ENCODE results near the gene NUMBL.
"Not testable (repeated sequence)": the region's sequence is repeated elsewhere in the genome, so short reads cannot be mapped to it uniquely, and the experiment has no call there.

NUMBL gene

DNA sequence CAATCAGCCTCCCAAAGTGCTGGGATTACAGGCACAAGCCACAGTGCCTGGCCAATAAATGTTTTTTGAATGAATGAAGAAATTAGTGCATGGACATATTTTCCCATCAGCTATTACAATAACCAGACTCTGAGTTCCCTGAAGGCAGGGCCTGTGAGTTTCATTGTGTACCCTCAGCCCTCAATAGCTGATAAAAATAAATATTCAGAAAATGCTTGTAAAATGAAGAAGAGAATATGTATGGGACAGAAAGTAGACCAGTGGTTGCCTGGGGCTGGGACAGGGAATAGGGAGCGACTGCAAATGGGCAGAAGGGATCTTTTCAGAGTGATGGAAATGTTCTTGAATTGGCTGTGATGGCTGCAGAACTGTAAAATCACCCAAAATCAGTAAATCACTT lies 28.8 kb downstream of the NUMBL start:
- TF ChIP-seq, protein P1, sequence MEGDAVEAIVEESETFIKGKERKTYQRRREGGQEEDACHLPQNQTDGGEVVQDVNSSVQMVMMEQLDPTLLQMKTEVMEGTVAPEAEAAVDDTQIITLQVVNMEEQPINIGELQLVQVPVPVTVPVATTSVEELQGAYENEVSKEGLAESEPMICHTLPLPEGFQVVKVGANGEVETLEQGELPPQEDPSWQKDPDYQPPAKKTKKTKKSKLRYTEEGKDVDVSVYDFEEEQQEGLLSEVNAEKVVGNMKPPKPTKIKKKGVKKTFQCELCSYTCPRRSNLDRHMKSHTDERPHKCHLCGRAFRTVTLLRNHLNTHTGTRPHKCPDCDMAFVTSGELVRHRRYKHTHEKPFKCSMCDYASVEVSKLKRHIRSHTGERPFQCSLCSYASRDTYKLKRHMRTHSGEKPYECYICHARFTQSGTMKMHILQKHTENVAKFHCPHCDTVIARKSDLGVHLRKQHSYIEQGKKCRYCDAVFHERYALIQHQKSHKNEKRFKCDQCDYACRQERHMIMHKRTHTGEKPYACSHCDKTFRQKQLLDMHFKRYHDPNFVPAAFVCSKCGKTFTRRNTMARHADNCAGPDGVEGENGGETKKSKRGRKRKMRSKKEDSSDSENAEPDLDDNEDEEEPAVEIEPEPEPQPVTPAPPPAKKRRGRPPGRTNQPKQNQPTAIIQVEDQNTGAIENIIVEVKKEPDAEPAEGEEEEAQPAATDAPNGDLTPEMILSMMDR (conservative IDR thresholded peaks at IDR 0.05; ENCODE audit: low read depth): no peak
- no peak for DNase-seq (ENCODE audit: low spot score)
- no peak overlapping the region for H3K27ac ChIP-seq
- CTCF ChIA-PET: interaction anchor here (1.6 kb wide), 1 partner anchor 483 kb away, joined by 3 read pairs; no protein-coding TSS in a partner anchor
- POLR2A ChIA-PET (ENCODE audit: low non-redundant PET): no interaction called here

GRCh38 chr19:40659566-40659965 lies 30.9 kb downstream of the NUMBL start:
- POLR2A ChIA-PET (ENCODE audit: low non-redundant PET): no interaction called here
- TF ChIP-seq, protein P1 (conservative IDR thresholded peaks at IDR 0.05; ENCODE audit: low read depth): no peak
- CTCF ChIA-PET: interaction anchor here (0.6 kb wide), 1 partner anchor 89 kb away, joined by 3 read pairs; no protein-coding TSS in a partner anchor
- H3K27ac ChIP-seq: no peak overlapping the region
- DNase-seq (ENCODE audit: low spot score): no peak

DNA sequence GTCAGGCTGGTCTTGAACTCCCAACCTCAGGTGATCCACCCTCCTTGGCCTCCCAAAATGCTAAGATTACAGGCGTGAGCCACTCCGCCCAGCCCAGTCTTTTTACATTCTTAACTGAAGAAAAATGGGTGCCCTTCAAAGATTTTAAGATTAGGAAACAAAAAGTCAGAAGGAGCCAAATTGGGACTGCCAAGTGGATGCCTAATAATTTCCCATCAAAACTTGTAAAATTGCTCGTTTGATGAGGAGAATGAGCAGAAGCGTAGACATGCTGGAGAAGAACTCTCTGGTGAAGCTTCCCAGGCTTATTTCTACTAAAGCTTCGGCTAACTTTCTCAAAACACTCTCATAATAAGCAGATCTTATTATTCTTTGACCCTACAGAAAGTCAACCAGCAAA lies 31.3 kb downstream of the NUMBL start:
- POLR2A ChIA-PET (ENCODE audit: low non-redundant PET): no interaction called here
- CTCF ChIA-PET: interaction anchor here (0.6 kb wide), 1 partner anchor 89 kb away, joined by 3 read pairs; no protein-coding TSS in a partner anchor
- no peak for DNase-seq (ENCODE audit: low spot score)
- TF ChIP-seq, protein P1 (conservative IDR thresholded peaks at IDR 0.05; ENCODE audit: low read depth): no peak
- H3K27ac ChIP-seq: no peak overlapping the region

DNA sequence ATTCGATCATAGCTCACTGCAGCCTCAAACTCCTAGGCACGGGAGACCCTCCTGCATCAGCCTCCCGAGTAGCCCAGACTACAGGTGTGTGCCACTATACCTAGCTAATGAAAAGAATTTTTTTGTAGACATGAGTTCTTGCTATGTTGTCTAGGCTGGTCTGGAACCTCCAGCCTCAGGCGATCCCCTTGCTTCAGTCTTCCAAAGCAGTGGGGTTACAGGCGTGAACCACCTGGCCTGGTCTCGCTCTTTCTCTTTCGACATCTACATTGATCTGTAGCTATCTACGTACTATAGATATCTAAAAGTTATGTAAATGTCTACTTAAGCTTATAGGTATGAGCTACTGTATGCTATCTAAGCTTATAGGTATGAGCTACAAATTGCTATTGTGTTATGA lies 32.4 kb downstream of the NUMBL start:
- CTCF ChIA-PET: interaction anchor here (0.5 to 0.6 kb wide), 2 partner anchors 112 to 496 kb away, joined by 3 to 4 read pairs; no protein-coding TSS in a partner anchor
- TF ChIP-seq, protein P1 (conservative IDR thresholded peaks at IDR 0.05; ENCODE audit: low read depth): no peak
- POLR2A ChIA-PET (ENCODE audit: low non-redundant PET): no interaction called here

GRCh38 chr19:40655684-40656083 lies 34.8 kb downstream of the NUMBL start:
- DNase-seq (ENCODE audit: low spot score); H3K27ac ChIP-seq; CTCF ChIA-PET; POLR2A ChIA-PET (ENCODE audit: low non-redundant PET): not testable (repeated sequence)

More for the DNA sequence above, 32.4 kb downstream of the NUMBL start:
- no peak overlapping the region for H3K27ac ChIP-seq
- DNase-seq (ENCODE audit: low spot score): no peak

DNA sequence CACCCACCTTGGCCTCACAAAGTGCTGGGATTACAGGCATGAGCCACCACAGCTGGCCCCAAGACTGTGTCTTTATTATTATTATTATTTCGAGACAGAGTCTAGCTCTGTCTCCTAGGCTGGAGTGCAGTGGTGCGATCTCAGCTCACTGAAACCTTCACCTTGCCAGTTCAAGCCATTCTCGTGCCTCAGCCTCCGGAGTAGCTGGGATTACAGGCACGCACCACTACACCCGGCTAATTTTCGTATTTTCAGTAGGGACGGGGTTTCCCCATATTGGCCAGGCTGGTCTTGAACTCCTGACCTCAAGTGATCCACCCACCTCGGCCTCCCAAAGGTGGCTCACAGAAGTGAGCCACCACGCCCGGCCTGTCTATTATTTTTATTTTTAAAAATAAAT lies 38.1 kb downstream of the NUMBL start:
- CTCF ChIA-PET: interaction anchor here (0.6 kb wide), 1 partner anchor 48 kb away, joined by 3 read pairs; no protein-coding TSS in a partner anchor
- H3K27ac ChIP-seq; POLR2A ChIA-PET (ENCODE audit: low non-redundant PET); DNase-seq (ENCODE audit: low spot score): not testable (repeated sequence)

DNA sequence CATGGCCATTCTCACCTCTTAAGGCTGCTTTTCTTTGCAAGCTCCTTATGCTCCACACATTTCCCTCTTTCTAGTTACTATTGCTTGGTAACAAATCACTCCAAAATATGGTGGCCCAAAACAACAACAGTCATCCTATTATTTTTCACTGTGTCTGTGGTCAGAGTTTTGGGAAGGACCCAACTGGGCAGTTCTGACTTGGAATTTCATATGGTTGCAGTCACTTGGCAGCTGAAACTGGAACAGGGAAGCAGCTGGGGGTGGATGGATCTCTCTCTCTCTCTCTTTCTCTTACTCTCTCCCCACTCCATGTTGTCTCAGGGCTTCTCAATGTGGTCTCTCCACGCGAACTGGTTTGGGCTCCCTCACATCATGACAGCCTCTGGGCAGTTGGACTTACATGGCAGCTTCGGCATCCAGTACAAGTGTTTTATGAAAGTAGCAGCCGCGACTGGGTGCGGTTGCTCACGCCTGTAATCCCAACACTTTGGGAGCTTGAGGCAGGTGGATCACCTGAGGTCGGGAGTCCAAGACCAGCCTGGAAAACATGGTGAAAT lies 39.6 kb downstream of the NUMBL start:
- TF ChIP-seq, protein P1 (conservative IDR thresholded peaks at IDR 0.05; ENCODE audit: low read depth): no peak
- ChIA-PET POLR2A (ENCODE audit: low non-redundant PET) (interaction anchor here (0.7 kb wide), 1 partner anchor 37 kb away, joined by 4 read pairs; no protein-coding TSS in a partner anchor), CTCF (interaction anchor here (0.6 kb wide), 3 partner anchors 95 to 126 kb away, joined by 3 to 5 read pairs (median 3); no protein-coding TSS in a partner anchor)
- no peak for DNase-seq (ENCODE audit: low spot score)
- H3K27ac ChIP-seq: no peak overlapping the region

GRCh38 chr19:40649903-40650675 lies 40.4 kb downstream of the NUMBL start:
- POLR2A ChIA-PET (ENCODE audit: low non-redundant PET); DNase-seq (ENCODE audit: low spot score); H3K27ac ChIP-seq: not testable (repeated sequence)
- CTCF ChIA-PET: interaction anchor here (0.6 kb wide), 2 partner anchors 96 to 125 kb away, joined by 3 to 5 read pairs; no protein-coding TSS in a partner anchor
